IPS-NIHi7 (cell line): ENCODE measurements around the gene ASF1B.
"Not testable (repeated sequence)": the region's sequence is repeated elsewhere in the genome, so short reads cannot be mapped to it uniquely, and the experiment has no call there.

ENCODE experiments used
- DNase-seq: peaks from one replicate; pipeline ENCODE4 v3.0.0; 2012; ENCODE audit warnings: mixed read lengths; ENCODE audit errors: extremely low spot score

Gene ASF1B

GRCh38 chr19:14160017-14160703 is 23.8 kb upstream of the ASF1B start:
- no peak for DNase-seq

- DNase-seq, result no peak
These were observed 22.7 kb upstream of the ASF1B start for GRCh38 chr19:14159059-14159458.

GRCh38 chr19:14158276-14159023 is 22.1 kb upstream of the ASF1B start:
- no peak for DNase-seq

- DNase-seq, result no peak
These were observed 20.8 kb upstream of the ASF1B start for GRCh38 chr19:14156971-14157717.

GRCh38 chr19:14156122-14156521 is 19.7 kb upstream of the ASF1B start:
- no peak for DNase-seq

- DNase-seq, result no peak
These were observed 19.0 kb upstream of the ASF1B start for GRCh38 chr19:14155371-14155770.

GRCh38 chr19:14152713-14153112 is 16.3 kb upstream of the ASF1B start:
- no peak for DNase-seq

GRCh38 chr19:14150770-14151661 is 14.6 kb upstream of the ASF1B start:
- no peak for DNase-seq

- DNase-seq, result no peak
These were observed 13.8 kb upstream of the ASF1B start for GRCh38 chr19:14150041-14150769.

- DNase-seq, result no peak
These were observed 13.2 kb upstream of the ASF1B start for GRCh38 chr19:14149509-14149994.

- no peak for DNase-seq
These were observed 12.5 kb upstream of the ASF1B start for GRCh38 chr19:14148751-14149410.

GRCh38 chr19:14147797-14148605 is 11.6 kb upstream of the ASF1B start:
- DNase-seq, result peak; percentile 72

- DNase-seq, result no peak
These were observed 10.4 kb upstream of the ASF1B start for GRCh38 chr19:14146789-14147216.

- not testable (repeated sequence) for DNase-seq
These were observed 9.8 kb upstream of the ASF1B start for GRCh38 chr19:14146169-14146568.

GRCh38 chr19:14145381-14145780 is 9.0 kb upstream of the ASF1B start:
- no peak for DNase-seq

- no peak for DNase-seq
These were observed 6.1 kb upstream of the ASF1B start for GRCh38 chr19:14142262-14143190.

GRCh38 chr19:14141041-14141440 is 4.7 kb upstream of the ASF1B start:
- DNase-seq, result no peak

- DNase-seq, result no peak
These were observed 3.6 kb upstream of the ASF1B start for GRCh38 chr19:14139944-14140343.
